Fibroblast of lung (primary cell): ENCODE measurements around the gene KIAA1328.

ENCODE experiments used
- EZH2 ChIP-seq: IDR thresholded peaks from 2 replicates; pipeline ENCODE4 v1.5.1; 2012; ENCODE audit warnings: low read length, control low read depth, mild to moderate bottlenecking; ENCODE audit errors: missing control alignments
- TF ChIP-seq, protein P1 (sequence below), 2 donors: IDR thresholded peaks in 1 of 2; conservative IDR thresholded peaks in 1 of 2; 1 replicate in 1 of 2; 2 replicates in 1 of 2; pipeline ENCODE4 v1.5.1; 2011 to 2012; ENCODE audit warnings: low read length in 2 of 2, control low read depth in 1 of 2, inconsistent platforms in 1 of 2, low read depth in 1 of 2, mild to moderate bottlenecking in 1 of 2

- TF ChIP-seq, protein P1, sequence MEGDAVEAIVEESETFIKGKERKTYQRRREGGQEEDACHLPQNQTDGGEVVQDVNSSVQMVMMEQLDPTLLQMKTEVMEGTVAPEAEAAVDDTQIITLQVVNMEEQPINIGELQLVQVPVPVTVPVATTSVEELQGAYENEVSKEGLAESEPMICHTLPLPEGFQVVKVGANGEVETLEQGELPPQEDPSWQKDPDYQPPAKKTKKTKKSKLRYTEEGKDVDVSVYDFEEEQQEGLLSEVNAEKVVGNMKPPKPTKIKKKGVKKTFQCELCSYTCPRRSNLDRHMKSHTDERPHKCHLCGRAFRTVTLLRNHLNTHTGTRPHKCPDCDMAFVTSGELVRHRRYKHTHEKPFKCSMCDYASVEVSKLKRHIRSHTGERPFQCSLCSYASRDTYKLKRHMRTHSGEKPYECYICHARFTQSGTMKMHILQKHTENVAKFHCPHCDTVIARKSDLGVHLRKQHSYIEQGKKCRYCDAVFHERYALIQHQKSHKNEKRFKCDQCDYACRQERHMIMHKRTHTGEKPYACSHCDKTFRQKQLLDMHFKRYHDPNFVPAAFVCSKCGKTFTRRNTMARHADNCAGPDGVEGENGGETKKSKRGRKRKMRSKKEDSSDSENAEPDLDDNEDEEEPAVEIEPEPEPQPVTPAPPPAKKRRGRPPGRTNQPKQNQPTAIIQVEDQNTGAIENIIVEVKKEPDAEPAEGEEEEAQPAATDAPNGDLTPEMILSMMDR (conservative IDR thresholded peaks at IDR 0.05 in 1 of 2, IDR thresholded peaks at IDR 0.05 in 1 of 2; ENCODE audit: low read depth in 1 of 2, low read length in 2 of 2) = no peak
- no peak for TF ChIP-seq EZH2
These were observed 337.6 kb downstream of the KIAA1328 start for GRCh38 chr18:37166491-37166890.
